Measurements from ENCODE around the gene KRT85.
"Not testable (repeated sequence)": the region's sequence is repeated elsewhere in the genome, so short reads cannot be mapped to it uniquely, and the experiment has no call there.

KRT85 gene

GRCh38 chr12:52366738-52367485 lies at the start of gene KRT85:
Gene KRT85 (minus strand): TSS chr12:52367481. CDS start chr12:52367405, 76 bp downstream.
- no peak for DNase-seq (ENCODE audit: low read depth)

- no peak for DNase-seq (ENCODE audit: low read depth)
Observed at GRCh38 chr12:52416795-52417194, 49.5 kb upstream of the KRT85 start.

- DNase-seq (ENCODE audit: low read depth): peak; percentile 30
Observed at GRCh38 chr12:52415870-52416750, 48.8 kb upstream of the KRT85 start.

GRCh38 chr12:52414936-52415335 lies 47.7 kb upstream of the KRT85 start:
- no peak for DNase-seq (ENCODE audit: low read depth)

GRCh38 chr12:52413782-52414345 lies 46.6 kb upstream of the KRT85 start:
- DNase-seq (ENCODE audit: low read depth): no peak

- DNase-seq (ENCODE audit: low read depth): no peak
Observed at GRCh38 chr12:52413202-52413601, 45.9 kb upstream of the KRT85 start.

- DNase-seq (ENCODE audit: low read depth): no peak
Observed at GRCh38 chr12:52411815-52412214, 44.5 kb upstream of the KRT85 start.

- DNase-seq (ENCODE audit: low read depth): not testable (repeated sequence)
Observed at GRCh38 chr12:52410589-52411248, 43.4 kb upstream of the KRT85 start.

GRCh38 chr12:52407918-52408317 lies 40.6 kb upstream of the KRT85 start:
- no peak for DNase-seq (ENCODE audit: low read depth)

- no peak for DNase-seq (ENCODE audit: low read depth)
Observed at GRCh38 chr12:52405922-52406385, 38.7 kb upstream of the KRT85 start, which contains the start of gene KRT82. Gene KRT82 (minus strand): TSS chr12:52406335. CDS start chr12:52406277, 58 bp downstream.

- no peak for DNase-seq (ENCODE audit: low read depth)
Observed at GRCh38 chr12:52404951-52405350, 37.7 kb upstream of the KRT85 start.

GRCh38 chr12:52403561-52403960 lies 36.3 kb upstream of the KRT85 start:
- no peak for DNase-seq (ENCODE audit: low read depth)

- no peak for DNase-seq (ENCODE audit: low read depth)
Observed at GRCh38 chr12:52402873-52403540, 35.7 kb upstream of the KRT85 start.

- no peak for DNase-seq (ENCODE audit: low read depth)
Observed at GRCh38 chr12:52402377-52402776, 35.1 kb upstream of the KRT85 start.

GRCh38 chr12:52401926-52402325 lies 34.6 kb upstream of the KRT85 start:
- no peak for DNase-seq (ENCODE audit: low read depth)

GRCh38 chr12:52401526-52401925 lies 34.2 kb upstream of the KRT85 start:
- no peak for DNase-seq (ENCODE audit: low read depth)

GRCh38 chr12:52400906-52401305 lies 33.6 kb upstream of the KRT85 start:
- no peak for DNase-seq (ENCODE audit: low read depth)

GRCh38 chr12:52399756-52400155 lies 32.5 kb upstream of the KRT85 start:
- no peak for DNase-seq (ENCODE audit: low read depth)

- DNase-seq (ENCODE audit: low read depth): no peak
Observed at GRCh38 chr12:52398176-52398575, 30.9 kb upstream of the KRT85 start.

GRCh38 chr12:52396656-52397055 lies 29.4 kb upstream of the KRT85 start:
- no peak for DNase-seq (ENCODE audit: low read depth)

- DNase-seq (ENCODE audit: low read depth): no peak
Observed at GRCh38 chr12:52395761-52396434, 28.6 kb upstream of the KRT85 start.

All from non-pigmented ciliary epithelial cell (primary cell).